PC-9 (cell line): ENCODE results near the gene MGAT3. TPM values are rescaled to one million over a fixed set of nuclear protein-coding genes. Genes with fewer than 3 reads are reported as not detected.

Experiments used
- BruUV-seq: library from RNA; stranded (reverse); fragments of 400-500 nt; replicated peaks from 2 replicates; lab custom pipeline; 2021; lab: Mats Ljungman, UMichigan
- CTCF ChIA-PET: fragments of 300-600 bp; sonication (Branson Sonifier 250); formaldehyde crosslinking; loops from one replicate; lab custom pipeline; 2022; ENCODE audit warnings: antibody characterized with exemption; lab: Charles Lee
- POLR2A ChIA-PET: fragments of 300-600 bp; sonication (Branson Sonifier 250); formaldehyde crosslinking; loops from one replicate; lab custom pipeline; 2022; ENCODE audit warnings: antibody characterized with exemption; ENCODE audit not compliant: unreplicated experiment; lab: Charles Lee
- DNase-seq, 2 experiments: peaks; one replicate each; pipeline versions ENCODE4 v3.0.0 to v3.0.0-alpha.2; 2015 to 2022; ENCODE audit warnings: mixed read lengths in 1 of 2
- H2AFZ ChIP-seq: fragments of 200-600 bp; sonication (generic); 2 replicates; pipeline ENCODE4 v1.8.1; 2017; ENCODE audit warnings: antibody characterized with exemption
- H3F3A ChIP-seq: fragments of 200-600 bp; sonication (generic); 2 replicates; pipeline ENCODE4 v1.8.1; 2017; ENCODE audit warnings: antibody characterized with exemption, mild to moderate bottlenecking, low read depth; ENCODE audit not compliant: insufficient read depth
- H3K27ac ChIP-seq: fragments of 200-600 bp; sonication (generic); 2 replicates; pipeline ENCODE4 v1.6.1; 2016; ENCODE audit warnings: mixed run types
- H3K27me3 ChIP-seq: fragments of 200-600 bp; sonication (generic); 2 replicates; pipeline ENCODE4 v1.6.1; 2016; ENCODE audit warnings: low read depth, mixed run types; ENCODE audit not compliant: insufficient read depth
- H3K36me3 ChIP-seq: fragments of 200-600 bp; sonication (generic); 2 replicates; pipeline ENCODE4 v1.6.1; 2016; ENCODE audit warnings: low read depth, mixed run types
- H3K4me1 ChIP-seq: fragments of 200-600 bp; sonication (generic); replicated peaks from 2 replicates; pipeline ENCODE4 v1.6.1; 2016; ENCODE audit warnings: mixed run types; ENCODE audit not compliant: insufficient read depth
- H3K4me2 ChIP-seq: fragments of 200-600 bp; sonication (generic); 2 replicates; pipeline ENCODE4 v1.6.1; 2017; ENCODE audit warnings: mixed run types
- H3K4me3 ChIP-seq: fragments of 200-600 bp; sonication (generic); 2 replicates; pipeline ENCODE4 v1.6.1; 2016; ENCODE audit warnings: mixed run types
- H3K79me2 ChIP-seq: fragments of 200-600 bp; sonication (generic); 2 replicates; pipeline ENCODE4 v1.6.1; 2017; ENCODE audit warnings: low read depth, mixed run types
- H3K9me2 ChIP-seq: fragments of 200-600 bp; sonication (generic); 2 replicates; pipeline ENCODE4 v1.8.1; 2017; ENCODE audit warnings: mild to moderate bottlenecking; ENCODE audit not compliant: insufficient read depth
- H3K9me3 ChIP-seq: fragments of 200-600 bp; sonication (generic); 2 replicates; pipeline ENCODE4 v1.8.1; 2016; ENCODE audit warnings: low read depth; ENCODE audit not compliant: insufficient read depth
- H4K20me1 ChIP-seq: fragments of 200-600 bp; sonication (generic); 2 replicates; pipeline ENCODE4 v1.8.1; 2017; ENCODE audit not compliant: insufficient read depth
- EZH2 ChIP-seq: fragments of 200-600 bp; sonication (generic); IDR thresholded peaks from 2 replicates; pipeline ENCODE4 v1.8.0; 2017; ENCODE audit warnings: antibody characterized with exemption, low read depth
- intact Hi-C: fragments of 100-400 bp; cut with micrococcal nuclease; formaldehyde crosslinking; loops from one replicate; pipeline ENCODE4 v1.10.0; 2022; ENCODE audit not compliant: unreplicated experiment
- total RNA-seq: library from RNA; stranded (reverse); gene quantifications from 2 replicates; pipeline ENCODE4 v1.2.3, GENCODE V29; 2021
- TF ChIP-seq, protein P1 (sequence below): fragments of 200-600 bp; sonication (generic); conservative IDR thresholded peaks from 2 replicates; pipeline ENCODE4 v1.6.1; 2017; ENCODE audit warnings: mixed run types, antibody characterized with exemption, mild to moderate bottlenecking, moderate library complexity

The MGAT3 gene
- total RNA-seq, 1 experiment from 2014 or later: not detected

DNA sequence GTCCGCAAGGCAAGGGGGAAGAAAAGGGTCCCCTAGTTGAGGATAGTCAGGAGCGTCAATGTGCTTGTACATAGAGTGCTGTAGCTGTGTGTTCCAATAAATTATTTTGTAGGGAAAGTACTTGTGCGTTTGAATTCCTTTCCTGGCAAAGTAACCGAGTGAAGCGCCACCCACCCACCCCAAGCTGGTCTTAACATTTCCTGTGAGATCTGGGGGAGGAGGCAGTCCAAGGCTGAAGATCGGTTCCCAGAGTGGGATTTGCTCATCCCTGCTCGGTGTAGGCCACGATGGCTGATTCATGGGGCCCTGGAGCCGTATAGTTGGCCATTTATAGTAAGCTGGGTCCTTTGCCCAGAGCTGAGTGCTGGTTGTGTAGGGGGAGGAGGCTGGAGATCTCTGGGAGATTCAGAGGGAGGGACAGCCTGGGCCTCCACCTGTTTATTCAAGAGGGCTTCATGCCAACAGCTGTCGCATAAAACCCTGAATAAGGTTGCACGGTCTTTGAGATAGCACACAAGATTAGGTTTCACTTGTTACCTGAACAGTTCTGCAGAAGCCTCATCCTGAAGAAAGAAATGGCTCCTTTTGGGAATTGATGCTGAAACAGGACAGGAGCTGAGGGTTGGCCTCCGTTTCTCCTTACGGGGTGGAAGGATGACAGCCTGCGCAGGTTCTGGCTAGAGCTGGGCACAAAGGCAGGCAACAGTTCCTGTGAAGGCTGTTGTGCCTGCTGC, 65.9 kb downstream of the MGAT3 start:
- Histone ChIP-seq H3K79me2 (peaks cover 53% of the 10 kb centered on the region), H3K27me3 (no peaks in the 10 kb centered on the region), H3K9me2 (no peaks in the 10 kb centered on the region), H3K36me3 (peaks cover 36% of the 10 kb centered on the region), H3K4me1 (peaks cover 36% of the 10 kb centered on the region), H3K4me3 (peak overlapping the region; percentile 97), H3K9me3 (no peaks in the 10 kb centered on the region), H4K20me1 (peaks cover 68% of the 10 kb centered on the region), H2AFZ (no peak overlapping the region), H3K27ac (peak overlapping the region; percentile 93), H3K4me2 (peak overlapping the region; percentile 88), H3F3A (peaks cover 87% of the 10 kb centered on the region)
- ChIA-PET CTCF (interaction anchor here (0.8 kb wide), 1 partner anchor 8 kb away, joined by 7 read pairs; no protein-coding TSS in a partner anchor), POLR2A (interaction anchor here (0.5 to 0.7 kb wide), 6 partner anchors 111 to 1035 kb away, joined by 3 to 6 read pairs (median 3); no protein-coding TSS in a partner anchor)
- DNase-seq: peak; percentile 22 to 56
- no TSS peak for BruUV-seq
- intact Hi-C loops: loop anchor here (5.0 to 10.0 kb wide), 3 partner anchors 278 to 770 kb away; partner anchors contain the start of genes CBX7 and PDGFB
- TF ChIP-seq EZH2: no peak
- TF ChIP-seq, protein P1, sequence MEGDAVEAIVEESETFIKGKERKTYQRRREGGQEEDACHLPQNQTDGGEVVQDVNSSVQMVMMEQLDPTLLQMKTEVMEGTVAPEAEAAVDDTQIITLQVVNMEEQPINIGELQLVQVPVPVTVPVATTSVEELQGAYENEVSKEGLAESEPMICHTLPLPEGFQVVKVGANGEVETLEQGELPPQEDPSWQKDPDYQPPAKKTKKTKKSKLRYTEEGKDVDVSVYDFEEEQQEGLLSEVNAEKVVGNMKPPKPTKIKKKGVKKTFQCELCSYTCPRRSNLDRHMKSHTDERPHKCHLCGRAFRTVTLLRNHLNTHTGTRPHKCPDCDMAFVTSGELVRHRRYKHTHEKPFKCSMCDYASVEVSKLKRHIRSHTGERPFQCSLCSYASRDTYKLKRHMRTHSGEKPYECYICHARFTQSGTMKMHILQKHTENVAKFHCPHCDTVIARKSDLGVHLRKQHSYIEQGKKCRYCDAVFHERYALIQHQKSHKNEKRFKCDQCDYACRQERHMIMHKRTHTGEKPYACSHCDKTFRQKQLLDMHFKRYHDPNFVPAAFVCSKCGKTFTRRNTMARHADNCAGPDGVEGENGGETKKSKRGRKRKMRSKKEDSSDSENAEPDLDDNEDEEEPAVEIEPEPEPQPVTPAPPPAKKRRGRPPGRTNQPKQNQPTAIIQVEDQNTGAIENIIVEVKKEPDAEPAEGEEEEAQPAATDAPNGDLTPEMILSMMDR: no peak

DNA sequence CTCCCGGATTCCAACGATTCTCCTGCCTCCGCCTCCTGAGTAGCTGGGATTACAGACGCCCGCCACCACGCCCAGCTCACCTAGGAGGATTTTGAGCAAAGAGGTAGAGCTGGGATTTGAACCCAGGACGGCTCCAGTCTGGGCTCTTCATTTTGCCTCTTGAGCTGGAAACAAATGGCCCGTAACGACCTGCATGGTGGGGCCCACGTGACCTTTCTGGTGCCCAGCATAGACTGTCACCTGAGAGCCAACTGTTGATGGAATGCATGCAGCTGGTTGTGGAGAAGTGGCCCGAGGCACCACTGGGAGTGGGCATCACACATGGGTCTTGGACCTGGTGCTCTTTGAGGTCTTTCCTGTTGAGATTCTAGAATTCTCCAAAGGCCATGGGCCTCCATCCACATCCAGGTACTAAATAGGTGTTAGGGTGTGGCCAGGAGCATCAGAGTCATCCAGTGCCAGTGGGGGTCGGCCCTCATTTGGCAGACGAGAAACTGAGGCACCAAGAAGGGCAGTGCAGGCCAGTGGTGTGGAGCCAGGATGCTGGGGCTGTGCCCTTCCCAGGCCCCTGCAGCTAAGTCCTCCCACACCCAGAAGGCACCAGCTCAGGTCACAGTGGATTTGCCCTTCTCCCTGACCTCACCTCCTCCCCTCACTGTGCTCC, 67.4 kb downstream of the MGAT3 start:
- peaks cover 40% of the 10 kb centered on the region for H3K36me3 ChIP-seq
- 0 out of 2 replicates have a peak overlapping the region, but pooled peaks have one; percentile 17 for H3K27ac ChIP-seq
- ChIA-PET CTCF (interaction anchor here (0.7 to 0.9 kb wide), 2 partner anchors 87 to 187 kb away, joined by 3 read pairs; no protein-coding TSS in a partner anchor), POLR2A (interaction anchor here (0.6 kb wide), 3 partner anchors 34 to 410 kb away, joined by 3 to 7 read pairs (median 3); no protein-coding TSS in a partner anchor)
- H3K79me2 ChIP-seq: peaks cover 44% of the 10 kb centered on the region
- H3K4me3 ChIP-seq: no peak overlapping the region
- no TSS peak for BruUV-seq
- no peaks in the 10 kb centered on the region for H3K27me3 ChIP-seq
- intact Hi-C loops: loop anchor here (5.0 to 10.0 kb wide), 3 partner anchors 279 to 772 kb away; partner anchors contain the start of genes CBX7 and PDGFB
- no peak for DNase-seq
- H3K9me2 ChIP-seq: no peaks in the 10 kb centered on the region
- no peak overlapping the region for H3K4me2 ChIP-seq
- H3K4me1 ChIP-seq: peaks cover 38% of the 10 kb centered on the region
- no peak overlapping the region for H2AFZ ChIP-seq
- H3F3A ChIP-seq: peaks cover 84% of the 10 kb centered on the region
- peaks cover 81% of the 10 kb centered on the region for H4K20me1 ChIP-seq
- no peaks in the 10 kb centered on the region for H3K9me3 ChIP-seq
- TF ChIP-seq EZH2: no peak
- TF ChIP-seq, protein P1: no peak
